DMS 273 treated with DMSO at 0.1 percent for 48 hours (cell line): Measurements from ENCODE around the gene RBFOX1.

Source experiments
- DNase-seq: peaks from one replicate; lab custom pipeline; 2025; lab: John Stamatoyannopoulos, UW

Gene RBFOX1

DNA sequence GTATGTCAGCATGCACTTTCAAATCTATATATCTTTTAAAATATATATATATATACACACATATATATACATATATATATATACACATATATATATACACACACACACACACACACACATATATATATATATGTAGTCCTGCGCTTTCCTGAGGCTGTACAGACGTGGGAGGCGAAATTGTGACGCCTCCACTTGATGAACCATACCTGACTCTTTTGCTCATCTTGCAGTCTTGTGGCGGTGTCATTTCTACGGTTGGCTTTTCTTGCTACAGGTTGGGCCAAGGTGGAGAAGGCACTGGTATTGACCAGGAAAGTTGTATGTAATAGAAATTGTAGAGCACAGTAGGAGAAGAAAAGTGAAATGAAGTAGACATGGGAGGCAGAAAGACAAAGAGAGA is 88.2 kb downstream of the RBFOX1 start:
- DNase-seq: no peak

DNA sequence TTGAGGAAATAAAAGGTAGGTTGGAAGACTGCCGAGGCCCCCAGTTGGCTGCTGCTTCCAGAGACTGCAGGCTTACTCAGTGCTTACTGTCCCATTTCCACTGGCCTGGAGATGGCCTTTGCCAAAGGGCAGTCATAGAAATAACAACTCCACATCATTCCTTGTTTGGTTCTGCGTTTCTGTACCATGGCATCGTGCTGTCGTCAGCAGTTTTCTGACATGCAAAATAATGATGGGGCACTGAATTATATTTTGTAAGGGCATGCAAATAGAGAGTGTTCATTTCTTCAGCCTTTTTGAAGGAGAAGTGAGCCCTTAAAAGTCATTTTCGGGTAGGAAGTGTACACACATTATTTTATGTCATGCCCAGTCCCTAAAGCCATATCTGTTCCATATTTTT is 88.9 kb downstream of the RBFOX1 start:
- DNase-seq: no peak

DNA sequence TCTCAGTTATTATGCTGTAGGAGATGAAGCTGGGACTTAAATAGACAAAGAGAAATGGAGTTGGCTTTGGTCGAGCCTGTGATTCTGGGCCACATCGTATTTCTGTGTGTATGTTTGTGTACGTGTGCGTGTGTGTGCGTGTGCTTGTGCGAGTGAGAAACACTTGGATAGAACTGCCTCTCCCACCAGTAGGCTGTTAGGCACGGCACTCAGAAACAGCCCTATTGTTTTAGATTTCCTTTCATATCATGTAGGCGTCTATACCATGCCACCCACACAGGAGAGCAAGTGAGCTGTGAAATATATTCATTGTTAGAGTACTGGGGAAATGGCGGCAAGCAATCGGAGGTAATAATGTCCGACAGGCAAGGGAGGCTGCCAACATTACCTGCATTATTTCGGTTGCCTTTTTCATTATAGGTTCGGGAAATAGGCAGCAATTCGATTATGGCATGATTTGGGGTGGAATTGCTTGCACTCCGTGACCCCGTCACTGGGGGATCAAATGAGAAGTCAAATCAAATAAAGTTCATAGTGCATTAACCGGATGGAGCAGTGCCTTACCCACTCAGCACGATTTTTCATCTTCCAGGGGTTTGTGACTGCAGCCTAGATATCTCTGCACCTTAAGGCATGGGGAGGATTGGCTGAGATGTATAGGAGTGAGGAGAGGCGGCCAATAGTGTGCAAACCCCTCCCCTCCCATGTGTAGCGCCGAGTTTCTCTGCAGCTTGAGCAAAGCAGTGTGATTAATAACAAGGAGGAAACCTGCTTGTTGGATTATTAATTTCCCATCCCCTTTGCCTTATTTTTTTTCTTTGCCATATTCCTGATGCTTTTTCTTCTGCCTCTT is 89.6 kb downstream of the RBFOX1 start:
- DNase-seq: no peak

DNA sequence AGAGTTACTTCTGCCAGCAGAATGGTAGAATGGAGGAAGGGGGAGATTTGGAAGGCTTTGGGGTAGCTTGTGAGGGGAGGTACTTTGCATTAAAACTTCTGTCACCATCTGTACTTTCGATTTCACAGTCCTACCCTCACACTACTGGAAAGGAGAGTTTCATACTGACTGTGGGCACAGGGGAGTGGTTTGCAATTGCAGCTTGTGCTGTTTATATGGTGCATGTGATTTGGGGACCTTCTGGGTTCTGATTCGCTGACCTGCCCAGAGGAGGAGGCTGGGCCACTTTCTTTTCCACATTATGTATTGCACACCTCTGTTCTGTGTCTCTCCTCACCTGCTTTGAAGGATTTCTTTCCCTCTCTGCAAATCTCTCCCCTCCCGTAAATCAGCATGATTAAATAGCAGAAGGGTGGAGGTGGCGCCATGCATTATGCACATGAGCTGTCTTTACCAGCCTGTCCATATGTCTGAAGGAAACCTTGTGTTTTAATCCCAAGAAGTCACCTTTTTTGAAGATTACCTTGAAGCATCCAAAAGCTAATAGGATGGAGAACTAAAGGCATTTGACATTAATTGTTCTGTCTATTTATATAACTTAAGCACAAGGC is 90.9 kb downstream of the RBFOX1 start:
- no peak for DNase-seq

DNA sequence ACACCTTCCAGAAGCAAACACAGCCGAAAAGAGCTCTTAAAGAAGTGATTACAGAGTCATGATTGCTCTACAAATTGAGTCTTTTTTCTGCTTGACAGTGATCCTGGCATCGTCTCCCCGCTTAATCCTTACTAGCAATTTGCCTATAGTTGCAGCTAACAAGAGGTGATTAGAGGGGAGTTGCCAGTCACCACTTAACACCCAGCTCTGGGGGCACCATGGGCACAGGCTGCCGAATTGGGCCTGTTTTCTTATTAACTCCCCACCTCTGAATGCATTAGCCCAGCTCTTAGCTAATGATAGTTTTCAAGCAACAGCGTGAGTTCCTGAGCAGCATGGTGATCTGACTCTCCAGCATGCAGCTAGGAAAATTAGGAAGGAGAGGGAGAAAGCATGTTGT is 93.5 kb downstream of the RBFOX1 start:
- no peak for DNase-seq

GRCh38 chr16:7431723-7432122 is 99.1 kb downstream of the RBFOX1 start:
- DNase-seq: no peak

DNA sequence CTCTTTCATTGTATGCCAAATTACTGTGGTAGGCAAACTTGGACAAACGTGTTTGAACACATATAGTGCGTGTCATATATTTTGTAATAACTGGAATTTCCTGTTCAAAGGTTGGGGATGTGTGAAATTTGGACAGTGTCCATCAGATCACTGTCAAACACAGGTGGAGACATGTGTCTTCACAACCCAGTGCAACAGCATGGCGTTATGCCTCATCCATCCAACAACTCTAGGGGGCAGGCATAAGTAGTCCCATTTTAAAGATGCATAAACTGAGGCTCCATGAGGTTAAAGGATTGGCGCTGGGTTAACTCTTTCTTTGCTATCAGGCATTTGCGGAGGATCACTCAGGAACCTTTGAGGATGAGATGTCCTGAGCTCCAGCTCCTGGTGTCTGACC is 103.7 kb downstream of the RBFOX1 start:
- DNase-seq: no peak

DNA sequence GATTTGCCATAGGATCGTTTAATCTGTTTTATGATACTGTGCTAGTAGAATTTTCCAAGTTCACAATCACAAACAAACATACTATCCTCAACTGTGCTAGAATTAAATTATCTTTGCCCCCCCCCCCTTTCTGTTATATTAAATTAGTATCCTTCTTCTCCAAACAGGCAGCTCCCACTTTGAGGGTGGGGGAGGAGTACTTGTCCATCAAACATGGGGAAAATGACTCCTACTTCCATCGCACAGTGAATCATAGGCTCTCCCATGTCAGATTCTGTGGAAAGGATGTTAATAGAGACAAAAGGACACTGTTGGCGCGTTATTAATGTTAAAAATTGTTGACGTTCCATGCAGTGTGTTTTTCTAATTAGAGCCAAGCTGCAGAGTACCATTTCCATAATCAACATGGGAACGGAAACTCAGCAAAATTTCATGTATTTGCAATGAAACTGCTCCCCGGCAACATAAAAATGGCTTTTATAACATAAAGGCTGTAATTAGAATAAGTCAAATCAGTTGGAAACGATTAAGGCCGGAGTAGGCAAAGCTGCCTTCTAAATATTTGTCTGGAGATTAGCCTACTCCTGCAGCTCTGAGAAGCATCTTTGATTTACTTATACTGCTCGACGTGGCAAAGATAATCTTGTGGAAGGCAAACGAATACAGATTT is 104.6 kb downstream of the RBFOX1 start:
- DNase-seq: no peak

DNA sequence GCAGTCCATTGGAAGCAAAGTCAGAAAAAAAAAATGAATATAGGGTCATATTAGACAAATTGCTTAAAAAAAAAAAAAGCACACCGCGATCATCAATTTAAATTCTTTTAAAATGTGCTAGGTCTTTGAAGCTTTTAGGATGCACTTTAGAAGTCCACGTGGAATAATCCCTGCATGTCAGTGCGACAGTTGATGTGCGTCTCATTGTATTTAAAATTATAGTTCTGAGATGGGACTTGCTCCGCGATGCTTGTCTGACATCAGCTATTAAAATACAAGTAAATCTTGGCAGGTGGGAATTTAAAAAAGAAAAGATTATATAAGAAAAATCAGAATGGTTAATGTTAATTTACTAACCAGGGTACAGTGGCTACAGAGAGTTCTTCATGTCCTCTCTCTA is 105.2 kb downstream of the RBFOX1 start:
- DNase-seq: no peak

GRCh38 chr16:7438601-7439000 is 106.0 kb downstream of the RBFOX1 start:
- DNase-seq: no peak

DNA sequence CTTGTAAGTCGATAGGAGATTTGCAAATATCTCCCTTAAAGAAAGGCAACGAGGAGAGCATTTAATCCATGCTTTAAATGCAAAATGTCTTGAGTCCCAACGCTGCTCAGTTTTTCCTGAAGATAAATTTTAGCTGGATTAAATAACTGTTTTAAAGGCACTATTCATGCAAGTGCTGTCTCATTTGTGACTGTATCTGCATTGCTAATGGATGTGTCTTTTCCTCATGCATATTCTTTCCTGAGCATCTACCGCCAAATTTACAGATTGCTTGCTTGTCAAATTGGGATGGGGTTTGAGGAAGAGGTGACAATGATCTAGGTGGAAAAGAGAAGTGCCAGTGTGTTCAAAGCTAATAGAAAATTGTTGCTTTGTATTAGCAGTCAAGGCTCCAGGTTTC is 106.9 kb downstream of the RBFOX1 start:
- no peak for DNase-seq

GRCh38 chr16:7440886-7441400 is 108.3 kb downstream of the RBFOX1 start:
- DNase-seq: no peak

DNA sequence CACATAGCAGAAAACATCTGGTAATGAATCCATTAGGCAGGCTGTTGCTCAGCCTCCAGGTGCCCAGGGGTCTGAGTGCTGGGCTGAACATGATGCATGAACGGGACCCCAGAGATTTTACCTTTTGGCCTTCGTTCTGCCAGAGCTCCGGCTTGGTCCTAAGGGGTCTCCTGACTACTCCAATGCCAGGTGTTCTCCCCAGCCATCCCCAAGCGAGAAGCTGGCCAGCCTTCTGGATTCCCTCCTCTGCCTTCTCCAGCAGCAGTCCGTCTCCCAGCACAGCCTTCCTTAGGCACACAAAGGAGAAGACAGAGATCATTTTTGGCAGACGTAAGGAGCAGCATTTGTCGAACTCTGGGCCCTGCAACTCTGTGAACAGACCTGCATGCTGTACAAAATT is 109.4 kb downstream of the RBFOX1 start:
- DNase-seq: no peak

- DNase-seq: no peak
These were observed 110.5 kb downstream of the RBFOX1 start for GRCh38 chr16:7443142-7443541.

GRCh38 chr16:7443648-7444365 is 111.2 kb downstream of the RBFOX1 start:
- no peak for DNase-seq

- DNase-seq: no peak
These were observed 116.7 kb downstream of the RBFOX1 start for GRCh38 chr16:7449306-7449705.

- no peak for DNase-seq
These were observed 117.2 kb downstream of the RBFOX1 start for GRCh38 chr16:7449808-7450207.

DNA sequence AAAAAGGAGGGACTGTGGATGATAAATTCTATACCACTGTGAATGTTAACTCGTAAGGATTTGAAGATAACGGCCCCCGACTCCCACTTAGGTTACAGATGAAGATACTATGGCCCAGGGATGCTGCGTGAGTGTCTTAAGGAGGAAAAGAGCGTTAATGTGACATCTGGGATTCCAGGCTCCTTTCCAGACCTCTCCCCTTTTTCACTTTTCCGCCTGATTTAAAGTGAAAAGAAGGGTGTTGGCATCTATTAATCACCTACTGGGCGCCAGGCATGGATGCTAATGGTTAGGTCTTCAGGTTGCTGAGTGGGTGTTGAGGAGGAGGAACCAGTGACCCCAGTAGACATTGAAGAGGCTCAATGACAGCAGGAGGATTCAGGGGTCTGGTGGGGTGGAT is 117.8 kb downstream of the RBFOX1 start:
- DNase-seq: no peak

DNA sequence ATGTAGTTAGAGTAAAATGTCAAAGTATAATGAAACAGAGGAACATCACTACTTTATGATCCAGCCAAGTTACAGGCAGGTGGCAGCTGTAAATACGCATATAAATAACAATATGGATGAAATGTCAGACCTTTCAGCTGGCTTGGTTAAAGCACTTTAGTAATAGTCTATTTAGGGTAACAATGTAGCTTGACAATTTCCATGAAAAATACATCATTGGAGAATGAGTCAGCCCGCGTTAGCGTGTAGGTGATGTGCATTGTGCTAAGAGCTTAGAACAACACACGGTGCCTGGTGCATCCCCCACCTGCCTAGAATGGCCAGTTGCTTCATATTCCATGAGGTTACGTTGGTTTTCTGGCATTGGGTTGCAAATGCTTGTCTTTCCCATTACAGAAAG is 119.4 kb downstream of the RBFOX1 start:
- no peak for DNase-seq

DNA sequence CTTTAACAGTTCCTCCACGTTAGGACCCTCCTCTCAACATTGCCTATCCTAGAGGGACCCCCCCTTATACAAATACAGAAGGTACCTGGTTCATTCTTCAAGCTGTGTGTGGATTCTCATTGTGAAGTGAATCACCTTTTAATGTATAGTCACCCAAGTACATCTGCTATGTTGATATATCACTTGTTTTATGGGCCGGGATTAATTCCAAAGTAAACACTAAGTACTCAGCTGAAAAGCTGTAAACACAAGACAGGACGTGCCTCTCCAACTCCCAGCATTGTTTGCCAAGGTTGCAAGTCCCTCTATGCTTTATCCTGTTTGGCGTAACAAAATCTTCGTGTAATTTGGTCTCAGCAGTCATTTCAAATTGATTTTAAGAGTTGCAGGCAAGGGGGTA is 123.6 kb downstream of the RBFOX1 start:
- DNase-seq: no peak

DNA sequence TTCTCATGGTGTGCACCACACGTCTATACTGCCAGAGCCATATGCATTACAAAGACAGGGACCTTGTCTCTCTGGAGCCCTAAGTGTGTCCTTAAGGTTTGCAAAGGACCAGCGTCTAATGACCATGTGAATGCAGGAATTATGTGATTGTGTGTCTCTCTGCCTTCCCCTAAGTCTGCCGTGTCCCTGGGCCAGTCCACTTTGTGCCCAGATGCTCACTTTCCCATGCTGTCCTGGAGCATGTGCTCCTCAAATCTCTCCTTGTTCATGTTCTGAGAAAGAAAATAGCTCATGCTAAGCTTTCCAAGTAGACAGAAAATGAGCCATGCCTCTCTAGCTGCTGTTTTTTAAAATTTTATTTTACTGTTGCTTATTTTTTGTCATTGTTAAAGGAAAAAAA is 125.5 kb downstream of the RBFOX1 start:
- no peak for DNase-seq

DNA sequence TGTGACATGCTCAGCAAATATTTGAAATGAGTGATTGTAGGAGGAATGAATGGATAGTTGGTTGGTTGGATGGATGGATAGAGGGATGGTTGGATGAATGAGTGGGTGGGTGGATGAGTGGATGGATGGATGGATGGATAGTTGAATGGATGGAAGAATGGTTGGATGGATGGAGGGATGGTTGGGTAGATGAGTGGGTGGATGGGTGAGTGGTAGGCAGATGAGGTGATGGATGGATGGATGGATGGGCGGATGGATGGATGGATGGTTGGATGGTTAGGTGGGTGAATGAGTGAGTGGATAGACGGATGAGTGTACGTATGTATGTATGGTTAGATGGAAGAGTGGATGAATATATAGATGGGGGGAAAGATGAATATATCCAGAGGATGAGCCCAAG is 137.7 kb downstream of the RBFOX1 start:
- no peak for DNase-seq
